GM12872 (cell line): ENCODE measurements around the gene MRPS2.

Source experiments
- TF ChIP-seq, protein P1 (sequence below): IDR thresholded peaks from 3 replicates; pipeline ENCODE4 v1.5.1; 2011; ENCODE audit warnings: low read depth, mild to moderate bottlenecking, low read length, moderate library complexity; ENCODE audit not compliant: insufficient read depth

The MRPS2 gene

DNA sequence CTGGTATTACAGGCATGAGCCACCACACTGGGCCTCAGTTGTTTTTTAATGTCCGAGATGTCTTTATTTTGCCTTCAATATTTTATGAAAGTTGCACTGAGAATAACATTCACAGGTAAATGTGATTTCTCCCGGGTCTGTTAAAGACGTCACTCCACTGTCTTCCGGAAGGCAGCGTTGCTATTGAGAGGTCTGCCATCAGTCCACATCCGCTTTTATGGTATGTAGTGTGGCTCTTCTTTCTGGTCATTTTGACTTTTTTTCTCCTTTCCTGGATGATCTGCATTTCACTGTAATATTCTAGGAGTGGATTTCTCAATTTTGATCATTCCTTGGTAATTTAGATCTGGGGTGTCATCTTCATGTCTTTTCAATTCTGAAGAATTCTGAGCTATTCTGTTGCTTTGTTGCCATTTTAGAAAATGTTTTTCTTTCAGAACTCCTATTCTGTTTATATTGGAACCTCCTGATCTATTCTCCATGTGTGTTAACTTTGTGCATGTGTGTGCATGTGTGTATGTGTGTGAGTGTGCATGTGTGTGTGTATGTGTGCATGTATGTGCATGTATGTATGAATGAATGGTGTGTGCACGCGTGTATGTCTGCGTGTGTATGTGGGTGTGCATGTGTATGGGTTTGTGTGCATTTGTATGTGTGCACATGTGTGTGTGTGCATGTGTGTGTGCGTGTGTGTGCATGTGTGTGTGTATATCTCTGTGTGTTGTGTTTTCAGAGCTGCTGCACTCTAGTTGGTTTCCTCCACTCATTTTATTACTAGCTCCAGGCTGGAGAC is 18.9 kb downstream of the MRPS2 start:
- TF ChIP-seq, protein P1, sequence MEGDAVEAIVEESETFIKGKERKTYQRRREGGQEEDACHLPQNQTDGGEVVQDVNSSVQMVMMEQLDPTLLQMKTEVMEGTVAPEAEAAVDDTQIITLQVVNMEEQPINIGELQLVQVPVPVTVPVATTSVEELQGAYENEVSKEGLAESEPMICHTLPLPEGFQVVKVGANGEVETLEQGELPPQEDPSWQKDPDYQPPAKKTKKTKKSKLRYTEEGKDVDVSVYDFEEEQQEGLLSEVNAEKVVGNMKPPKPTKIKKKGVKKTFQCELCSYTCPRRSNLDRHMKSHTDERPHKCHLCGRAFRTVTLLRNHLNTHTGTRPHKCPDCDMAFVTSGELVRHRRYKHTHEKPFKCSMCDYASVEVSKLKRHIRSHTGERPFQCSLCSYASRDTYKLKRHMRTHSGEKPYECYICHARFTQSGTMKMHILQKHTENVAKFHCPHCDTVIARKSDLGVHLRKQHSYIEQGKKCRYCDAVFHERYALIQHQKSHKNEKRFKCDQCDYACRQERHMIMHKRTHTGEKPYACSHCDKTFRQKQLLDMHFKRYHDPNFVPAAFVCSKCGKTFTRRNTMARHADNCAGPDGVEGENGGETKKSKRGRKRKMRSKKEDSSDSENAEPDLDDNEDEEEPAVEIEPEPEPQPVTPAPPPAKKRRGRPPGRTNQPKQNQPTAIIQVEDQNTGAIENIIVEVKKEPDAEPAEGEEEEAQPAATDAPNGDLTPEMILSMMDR = no peak

DNA sequence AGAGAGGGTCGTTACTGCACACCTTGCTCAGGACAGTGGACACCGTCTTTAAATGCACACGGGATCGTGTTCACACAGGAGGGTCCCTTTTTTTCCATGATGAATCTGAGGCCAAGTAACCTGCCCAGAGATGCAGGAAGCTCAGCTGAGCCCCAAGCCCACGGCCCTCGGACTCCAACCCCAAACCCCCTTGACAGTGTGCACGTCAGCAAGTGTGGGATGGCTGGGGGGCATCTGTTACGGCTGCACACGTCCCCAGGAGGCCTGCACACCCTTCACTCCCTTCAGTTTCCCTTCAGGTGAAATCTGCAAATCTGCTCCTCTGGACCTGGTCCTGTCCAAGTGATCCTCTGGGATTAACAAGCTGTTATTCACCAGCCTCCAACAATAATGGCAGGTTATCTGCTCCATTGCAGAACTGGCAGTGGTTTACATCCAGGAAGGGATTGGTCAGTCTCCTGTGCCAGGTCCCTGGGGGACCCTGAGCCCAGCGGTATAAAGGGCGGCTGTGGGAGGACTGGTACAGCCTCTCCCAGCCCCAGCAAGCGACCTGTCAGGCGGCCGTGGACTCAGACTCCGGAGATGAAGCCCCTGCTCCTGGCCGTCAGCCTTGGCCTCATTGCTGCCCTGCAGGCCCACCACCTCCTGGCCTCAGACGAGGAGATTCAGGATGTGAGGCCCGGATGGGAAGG is 20.6 kb downstream of the MRPS2 start, which contains the start of gene LCN1:
LCN1 (plus strand) TSS at position 525 of the 692 bp plus-strand sequence; CDS start at position 583, 58 bp downstream.
- TF ChIP-seq, protein P1 = no peak

DNA sequence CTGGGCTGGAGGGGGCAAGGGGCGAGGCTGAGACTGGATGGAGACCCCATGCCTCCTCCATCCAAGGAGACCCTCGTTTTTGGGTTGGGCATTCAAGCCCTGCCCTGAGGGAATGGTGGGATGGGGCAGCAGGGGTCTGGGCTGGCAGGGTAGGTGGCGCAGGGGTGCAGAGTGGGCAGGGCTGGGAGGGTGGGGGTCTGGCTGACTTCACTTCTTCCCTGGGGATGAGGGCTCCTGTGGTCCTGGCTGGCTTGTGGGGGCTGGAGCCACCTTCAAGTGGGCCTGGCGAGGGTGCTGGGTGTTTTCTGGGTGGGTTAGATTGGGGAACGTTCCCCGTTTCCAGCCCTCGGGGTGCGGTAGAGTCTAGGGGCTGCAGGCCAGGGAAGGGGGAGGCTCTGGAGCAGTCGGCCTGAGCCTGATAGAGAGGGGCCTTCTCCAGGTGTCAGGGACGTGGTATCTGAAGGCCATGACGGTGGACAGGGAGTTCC is 21.2 kb downstream of the MRPS2 start:
- TF ChIP-seq, protein P1 = no peak

DNA sequence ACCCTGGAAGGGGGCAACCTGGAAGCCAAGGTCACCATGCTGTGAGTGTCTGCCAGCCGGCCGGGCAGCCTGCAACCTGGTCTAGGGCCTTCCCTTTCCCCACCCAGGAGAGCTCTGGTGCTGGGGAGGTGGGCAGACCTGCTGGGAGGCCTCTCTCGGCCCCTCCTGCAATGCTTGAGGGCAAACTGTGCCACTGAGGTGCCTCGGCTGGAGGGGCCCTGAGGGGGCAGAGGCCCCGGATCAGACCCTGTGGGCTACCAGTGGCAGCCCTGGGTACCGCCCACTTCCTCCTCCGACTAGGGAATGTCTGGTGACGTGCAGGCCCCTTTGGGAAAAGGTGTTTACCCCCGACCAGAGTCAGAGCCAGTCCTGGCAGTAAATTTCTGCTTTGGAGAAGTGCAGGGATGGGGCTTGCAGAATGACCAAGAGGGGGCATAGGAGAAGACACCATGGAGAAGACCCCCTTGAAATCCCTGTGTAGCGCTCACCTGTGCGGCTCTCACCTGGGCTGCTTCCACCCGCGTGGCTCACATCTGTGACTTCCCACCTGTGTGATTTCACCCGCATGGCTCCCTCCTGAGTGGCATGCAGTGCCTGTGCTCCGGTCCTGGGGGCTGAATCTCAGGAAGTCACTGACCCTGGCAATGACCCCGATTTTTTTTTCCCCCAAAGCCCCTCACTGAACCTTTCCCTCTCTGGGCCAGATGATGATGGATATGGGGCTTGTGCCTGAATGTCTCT is 21.8 kb downstream of the MRPS2 start:
- TF ChIP-seq, protein P1 = no peak

DNA sequence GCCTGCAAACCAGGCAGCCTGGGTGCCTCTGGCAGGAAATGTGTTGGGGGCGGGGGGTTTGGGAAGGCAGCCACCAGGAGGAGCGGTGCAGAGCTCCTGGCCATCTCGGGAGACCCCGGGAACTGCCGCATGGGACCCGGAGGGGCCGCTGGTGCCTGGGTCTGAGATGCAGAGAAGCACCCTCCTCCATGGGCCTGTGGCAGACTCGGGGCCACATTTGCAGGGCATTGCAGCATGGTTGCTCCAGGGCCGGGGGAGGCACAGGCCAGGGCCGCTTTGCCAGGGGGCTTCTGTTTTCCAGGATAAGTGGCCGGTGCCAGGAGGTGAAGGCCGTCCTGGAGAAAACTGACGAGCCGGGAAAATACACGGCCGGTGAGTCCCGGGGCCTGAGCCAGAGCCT is 22.4 kb downstream of the MRPS2 start:
- TF ChIP-seq, protein P1 = no peak

DNA sequence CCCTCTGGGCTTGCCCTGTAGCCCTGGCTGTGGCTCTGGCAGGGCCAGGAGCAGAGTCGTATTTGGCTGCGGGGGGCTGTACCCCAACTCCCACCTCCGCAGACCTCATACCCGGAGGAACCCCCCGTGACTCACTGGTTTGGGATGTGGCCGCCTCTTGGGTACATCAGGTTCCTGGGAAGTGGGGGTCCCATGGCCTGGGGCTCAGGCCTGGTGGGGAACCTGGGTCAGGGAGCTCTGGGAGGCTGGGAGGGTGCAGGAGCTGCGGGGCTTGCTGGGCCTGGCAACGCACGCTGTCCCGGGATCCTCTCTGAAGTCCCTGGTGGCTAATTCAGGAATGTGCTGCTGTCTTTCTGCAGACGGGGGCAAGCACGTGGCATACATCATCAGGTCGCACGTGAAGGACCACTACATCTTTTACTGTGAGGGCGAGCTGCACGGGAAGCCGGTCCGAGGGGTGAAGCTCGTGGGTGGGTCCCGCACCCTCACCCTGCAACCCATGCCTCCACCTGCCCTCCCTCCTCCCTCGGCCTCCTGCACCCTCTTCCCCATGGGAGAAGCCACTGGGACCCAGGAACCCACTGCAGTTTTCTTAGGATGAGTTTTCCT is 23.1 kb downstream of the MRPS2 start:
- TF ChIP-seq, protein P1 = no peak
